Omental fat pad (tissue), 4 donors: ENCODE results near the gene SLC2A11. TPM values are rescaled to one million over a fixed set of nuclear protein-coding genes. Genes with fewer than 3 reads are reported as not detected.
"Not testable (repeated sequence)": the region's sequence is repeated elsewhere in the genome, so short reads cannot be mapped to it uniquely, and the experiment has no call there.

Experiments
- ATAC-seq: fragments of 150-250 bp; one replicate; pipeline ENCODE4 v1.9.1; 2016; ENCODE audit warnings: mild to moderate bottlenecking, moderate library complexity; ENCODE audit not compliant: low FRiP score
- DNase-seq: peaks from one replicate; pipeline ENCODE4 v3.0.0-alpha.2; 2019; ENCODE audit warnings: low spot score
- CTCF ChIP-seq, 3 donors: fragments of 450-650 bp; IDR thresholded peaks; one replicate each; pipeline ENCODE4 v1.5.1; 2016 to 2017; ENCODE audit warnings: antibody characterized with exemption in 3 of 3, mild to moderate bottlenecking in 3 of 3, moderate library complexity in 2 of 3
- total RNA-seq, 4 donors: library from RNA; depleted of rRNA; stranded (reverse); fragments of >200 nt; gene quantifications; one replicate each; pipeline ENCODE4 v1.1.0, GENCODE V29; 2016

SLC2A11 gene
- total RNA-seq, 4 donors from 2014 or later: 3.1 to 9.2 (median 7.5) TPM

- no peak for TF ChIP-seq CTCF (IDR thresholded peaks at IDR 0.05)
- DNase-seq (no peak), ATAC-seq (no peak)
These were observed 39.0 kb downstream of the SLC2A11 start for GRCh38 chr22:23896523-23897186.

DNA sequence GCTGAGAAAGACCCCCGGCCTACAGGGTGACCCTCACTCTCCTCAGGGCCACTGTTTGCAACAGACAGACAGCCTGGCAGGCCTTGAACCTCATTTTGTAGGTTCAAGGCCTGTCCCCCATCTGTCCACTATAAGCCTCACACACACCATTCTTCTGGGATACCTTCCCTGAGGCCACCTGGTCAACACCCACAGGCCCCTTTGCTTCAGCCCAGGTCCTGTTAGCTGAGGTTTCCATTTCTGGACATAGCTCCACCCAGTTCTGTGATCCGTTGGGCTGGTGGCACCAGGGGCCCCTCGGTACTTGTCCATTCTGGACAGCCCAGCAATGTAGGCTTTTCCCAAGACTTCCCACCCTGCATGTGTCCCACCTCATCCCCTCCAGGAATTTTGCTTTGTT lies 39.6 kb downstream of the SLC2A11 start:
- no peak for TF ChIP-seq CTCF (IDR thresholded peaks at IDR 0.05)
- DNase-seq (no peak), ATAC-seq (no peak)

- ATAC-seq (no peak), DNase-seq (no peak)
- no peak for TF ChIP-seq CTCF (IDR thresholded peaks at IDR 0.05)
These were observed 40.6 kb downstream of the SLC2A11 start for GRCh38 chr22:23898006-23898974.

DNA sequence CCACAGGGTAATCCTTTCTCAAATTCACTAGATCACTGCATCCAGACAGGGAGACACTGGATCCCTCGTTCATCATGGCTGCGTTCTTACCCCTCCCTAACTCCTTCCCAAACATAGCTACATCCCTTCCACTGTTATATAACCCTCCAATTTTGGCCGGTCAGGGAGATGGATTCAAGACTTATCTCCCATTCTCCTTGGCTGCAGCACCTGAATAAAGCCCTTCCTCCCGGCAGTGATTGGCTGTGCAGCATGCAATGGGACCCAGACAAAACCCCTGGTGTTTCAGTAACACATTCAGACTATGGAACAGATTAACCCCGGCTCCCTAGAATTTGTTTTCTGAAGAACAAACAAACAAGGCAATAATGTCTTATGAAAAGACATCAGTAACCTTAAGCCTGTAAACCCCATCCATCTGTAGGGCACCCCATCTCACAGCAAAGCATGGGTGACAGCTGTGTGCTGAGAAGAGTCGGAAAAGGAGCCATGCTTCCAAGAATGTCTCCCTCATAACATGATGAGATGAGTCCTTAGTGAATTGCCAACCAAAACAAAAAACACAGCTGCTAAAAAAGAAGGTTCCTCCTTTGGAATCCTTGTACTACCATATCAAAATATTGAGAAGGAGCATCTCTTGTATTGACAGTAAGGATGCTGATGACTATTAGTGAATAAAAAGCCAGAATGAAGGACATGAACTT lies 41.5 kb downstream of the SLC2A11 start:
- ATAC-seq (no peak), DNase-seq (no peak)
- no peak for TF ChIP-seq CTCF (IDR thresholded peaks at IDR 0.05)

DNA sequence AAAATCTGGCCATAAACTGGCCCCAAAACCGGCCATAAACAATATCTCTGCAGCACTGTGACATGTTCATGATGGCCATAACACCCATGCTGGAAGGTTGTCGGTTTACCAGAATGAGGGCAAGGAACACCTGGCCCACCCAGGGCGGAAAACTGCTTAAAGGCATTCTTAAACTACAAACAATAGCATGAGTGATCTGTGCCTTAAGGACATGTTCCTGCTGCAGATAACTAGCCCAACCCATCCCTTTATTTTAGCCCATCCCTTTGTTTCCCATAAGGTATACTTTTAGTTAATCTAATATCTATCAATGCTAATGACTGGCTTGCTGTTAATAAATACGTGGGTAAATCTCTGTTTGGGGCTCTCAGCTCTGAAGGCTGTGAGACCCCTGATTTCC lies 42.6 kb downstream of the SLC2A11 start:
- ATAC-seq, DNase-seq: not testable (repeated sequence)

DNA sequence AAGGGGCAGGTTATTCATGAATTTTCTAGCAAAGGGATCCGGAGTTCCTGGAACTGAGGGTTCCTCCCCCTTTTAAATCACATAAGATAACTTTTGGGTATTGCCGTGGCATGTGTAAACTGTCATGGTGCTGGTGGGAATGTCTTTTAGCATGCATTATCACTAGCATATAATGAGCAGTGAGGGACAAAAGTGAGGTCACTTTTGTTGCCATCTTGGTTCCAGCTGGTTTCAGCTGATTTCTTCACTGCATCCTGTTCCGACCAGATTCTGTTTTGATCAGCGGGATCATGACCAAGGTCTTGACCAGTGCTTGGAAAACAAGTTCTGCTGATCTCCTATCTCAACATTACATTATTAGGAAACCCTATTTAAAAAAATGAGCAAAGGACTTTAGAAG lies 43.9 kb downstream of the SLC2A11 start:
- no peak for ATAC-seq
- DNase-seq: no peak
- no peak for TF ChIP-seq CTCF (IDR thresholded peaks at IDR 0.05)

DNA sequence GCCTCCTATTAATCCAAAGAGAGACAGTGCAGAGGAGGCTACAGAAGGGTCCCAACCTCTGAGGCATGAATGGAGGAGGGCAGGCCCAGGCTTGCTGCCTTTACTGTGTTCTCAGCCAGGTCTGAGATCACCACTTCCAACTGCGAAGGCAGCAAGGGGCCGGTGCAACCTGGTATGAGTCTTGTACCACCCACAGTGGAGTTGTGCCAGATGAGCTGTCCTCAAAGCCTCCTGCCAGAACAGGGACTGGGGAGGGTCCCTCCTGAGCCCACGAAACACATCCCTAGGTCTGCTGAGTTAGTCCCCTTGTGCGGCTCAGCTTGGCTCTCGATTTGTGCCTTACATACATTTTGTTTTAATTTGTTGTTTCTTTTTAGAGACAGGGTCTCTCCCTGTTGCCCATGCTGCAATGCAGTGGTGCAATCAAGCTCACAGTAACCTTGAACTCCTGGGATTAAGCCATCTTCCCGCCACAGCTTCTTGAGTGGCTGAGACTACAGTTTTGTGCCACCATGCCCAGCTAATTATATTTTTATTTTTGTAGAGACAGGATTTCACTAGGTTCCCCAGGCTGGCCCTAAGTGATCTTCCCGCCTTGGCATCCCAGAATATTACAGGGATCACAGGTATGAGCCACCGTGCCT lies 45.8 kb downstream of the SLC2A11 start:
- ATAC-seq (peak; percentile 12), DNase-seq (no peak)
- no peak for TF ChIP-seq CTCF (IDR thresholded peaks at IDR 0.05)
